ENCODE results near the gene ARFIP1.
"Not testable (repeated sequence)": the region's sequence is repeated elsewhere in the genome, so short reads cannot be mapped to it uniquely, and the experiment has no call there.

ARFIP1 gene

GRCh38 chr4:152896811-152897210 is 117.1 kb downstream of the ARFIP1 start:
- no peak for DNase-seq (ENCODE audit: low read depth, low spot score)

GRCh38 chr4:152898133-152898532 is 118.4 kb downstream of the ARFIP1 start:
- DNase-seq (ENCODE audit: low read depth, low spot score), result not testable (repeated sequence)

GRCh38 chr4:152898606-152899005 is 118.9 kb downstream of the ARFIP1 start:
- no peak for DNase-seq (ENCODE audit: low read depth, low spot score)

- no peak for DNase-seq (ENCODE audit: low read depth, low spot score)
These were observed 120.6 kb downstream of the ARFIP1 start for GRCh38 chr4:152900395-152900794.

GRCh38 chr4:152901205-152901604 is 121.5 kb downstream of the ARFIP1 start:
- no peak for DNase-seq (ENCODE audit: low read depth, low spot score)

GRCh38 chr4:152903658-152904057 is 123.9 kb downstream of the ARFIP1 start:
- no peak for DNase-seq (ENCODE audit: low read depth, low spot score)

- DNase-seq (ENCODE audit: low read depth, low spot score), result no peak
These were observed 130.1 kb downstream of the ARFIP1 start for GRCh38 chr4:152909901-152910300.

- no peak for DNase-seq (ENCODE audit: low read depth, low spot score)
These were observed 130.8 kb downstream of the ARFIP1 start for GRCh38 chr4:152910521-152910920.

- DNase-seq (ENCODE audit: low read depth, low spot score), result no peak
These were observed 138.0 kb downstream of the ARFIP1 start for GRCh38 chr4:152917543-152918395.

- DNase-seq (ENCODE audit: low read depth, low spot score), result no peak
These were observed 140.1 kb downstream of the ARFIP1 start for GRCh38 chr4:152919826-152920225.

- no peak for DNase-seq (ENCODE audit: low read depth, low spot score)
These were observed 141.0 kb downstream of the ARFIP1 start for GRCh38 chr4:152920768-152921167.

GRCh38 chr4:152921284-152921683 is 141.5 kb downstream of the ARFIP1 start:
- no peak for DNase-seq (ENCODE audit: low read depth, low spot score)

GRCh38 chr4:152925851-152926250 is 146.1 kb downstream of the ARFIP1 start:
- no peak for DNase-seq (ENCODE audit: low read depth, low spot score)

- DNase-seq (ENCODE audit: low read depth, low spot score), result no peak
These were observed 147.2 kb downstream of the ARFIP1 start for GRCh38 chr4:152926959-152927358.

GRCh38 chr4:152927737-152928136 is 148.0 kb downstream of the ARFIP1 start:
- DNase-seq (ENCODE audit: low read depth, low spot score), result no peak

GRCh38 chr4:152928286-152928685 is 148.5 kb downstream of the ARFIP1 start:
- no peak for DNase-seq (ENCODE audit: low read depth, low spot score)

GRCh38 chr4:152929888-152930287 is 150.1 kb downstream of the ARFIP1 start:
- no peak for DNase-seq (ENCODE audit: low read depth, low spot score)

- no peak for DNase-seq (ENCODE audit: low read depth, low spot score)
These were observed 155.4 kb downstream of the ARFIP1 start for GRCh38 chr4:152935143-152935542.

- no peak for DNase-seq (ENCODE audit: low read depth, low spot score)
These were observed 156.1 kb downstream of the ARFIP1 start, which contains the start of gene FHDC1 for GRCh38 chr4:152935631-152936445. FHDC1 (plus strand) TSS chr4:152936323; CDS start chr4:152943058, 6,735 bp downstream.

GRCh38 chr4:152936446-152937335 is 156.9 kb downstream of the ARFIP1 start:
- DNase-seq (ENCODE audit: low read depth, low spot score), result no peak

Data from smooth muscle cell of the brain vasculature (primary cell).